GM19438 (cell line): ENCODE data around the gene OR4D2.
"Not testable (repeated sequence)": the region's sequence is repeated elsewhere in the genome, so short reads cannot be mapped to it uniquely, and the experiment has no call there.

Experiments used
- ATAC-seq: cut with Tn5 transposase; IDR thresholded peaks from one replicate; pipeline ENCODE4 v1.9.1; 2021; ENCODE audit warnings: low read depth; ENCODE audit not compliant: unreplicated experiment

The OR4D2 gene

DNA sequence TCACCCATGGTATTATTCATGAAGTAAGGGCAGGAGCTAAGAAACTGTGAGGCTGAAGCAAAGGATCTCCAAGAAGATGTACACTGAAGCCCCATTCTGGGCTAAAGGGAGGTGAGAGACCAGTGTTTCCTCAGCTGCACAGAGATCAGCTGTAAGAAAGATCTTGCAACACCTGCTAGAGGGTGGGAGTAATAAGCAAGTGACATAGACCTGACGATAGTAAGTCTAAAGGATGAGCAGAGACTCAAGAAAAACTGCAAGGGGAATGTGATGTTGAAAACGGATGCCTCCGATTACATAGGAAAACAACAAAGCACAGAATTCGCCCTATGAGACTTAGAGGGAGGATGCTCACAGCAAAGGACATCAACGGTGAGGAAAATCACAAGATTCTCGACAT is at the start of gene OR4D2:
Gene OR4D2 (plus strand): TSS at position 301 of the 400 bp plus-strand sequence. CDS start 2,674 bp downstream, outside the sequence.
- ATAC-seq: no peak

DNA sequence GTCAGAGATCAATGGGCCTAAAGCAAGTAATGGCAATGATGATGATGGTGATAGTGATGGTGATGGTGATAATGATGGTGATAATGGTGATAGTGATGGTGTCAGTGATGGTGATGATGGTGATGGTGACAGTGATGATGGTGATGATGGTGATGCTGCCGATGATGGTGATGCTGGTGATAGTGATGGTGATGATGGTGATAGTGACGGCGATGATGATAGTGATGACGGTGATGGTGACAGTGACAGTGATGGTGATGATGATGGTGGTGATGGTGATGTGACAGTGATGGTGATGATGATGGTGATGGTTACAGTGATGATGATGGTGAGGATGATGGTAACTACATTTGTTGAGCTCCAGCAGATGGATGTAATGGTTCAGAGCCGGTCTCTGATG is 49.4 kb upstream of the OR4D2 start:
- no peak for ATAC-seq

DNA sequence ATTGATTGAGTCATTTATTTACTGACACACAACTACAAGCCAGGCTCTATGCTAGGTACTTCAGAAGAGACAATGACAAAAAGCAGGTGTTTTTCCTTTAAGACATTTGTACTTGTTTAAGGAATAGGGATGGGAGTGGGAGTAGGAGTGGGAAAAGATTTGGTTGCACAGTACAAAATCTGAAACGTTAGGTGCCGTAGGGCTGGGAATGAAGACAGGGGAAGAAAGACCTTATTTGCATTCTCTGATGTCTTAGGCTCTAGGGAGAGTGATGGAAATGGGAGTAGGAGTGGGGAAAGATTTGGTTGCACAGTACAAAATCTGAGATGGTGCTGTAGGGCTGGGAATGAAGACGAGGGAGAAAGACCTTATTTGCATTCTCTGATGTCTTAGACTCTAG is 47.3 kb upstream of the OR4D2 start:
- no peak for ATAC-seq

DNA sequence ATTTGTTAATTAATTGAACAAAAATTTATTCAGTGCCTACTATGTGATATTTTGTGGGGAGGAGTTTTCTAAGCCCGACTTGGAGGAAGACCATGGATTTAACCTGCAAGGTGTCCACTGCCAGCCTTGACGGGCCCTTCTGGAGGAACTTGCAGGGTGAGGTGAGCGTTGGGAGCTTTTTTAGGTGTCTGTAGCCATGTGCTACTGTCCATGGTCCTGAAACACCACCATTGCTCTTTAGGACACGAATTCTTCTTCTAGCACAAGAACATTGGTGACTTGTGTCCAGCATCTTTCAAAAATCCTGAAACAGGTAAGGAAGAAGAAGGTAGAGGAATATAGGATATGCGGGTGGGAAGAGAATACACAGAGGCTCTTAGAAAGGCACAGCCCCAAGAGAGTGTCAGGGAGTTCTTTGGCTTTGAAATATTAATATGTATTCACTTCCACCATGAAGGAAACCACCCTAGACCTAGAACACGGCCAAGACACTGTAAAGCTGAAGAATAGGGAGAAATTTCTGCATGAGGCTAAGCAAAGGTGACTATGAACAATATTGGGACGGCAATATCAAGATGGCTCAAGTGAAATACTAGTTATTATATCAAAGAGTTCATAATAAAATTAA is 46.5 kb upstream of the OR4D2 start:
- no peak for ATAC-seq

DNA sequence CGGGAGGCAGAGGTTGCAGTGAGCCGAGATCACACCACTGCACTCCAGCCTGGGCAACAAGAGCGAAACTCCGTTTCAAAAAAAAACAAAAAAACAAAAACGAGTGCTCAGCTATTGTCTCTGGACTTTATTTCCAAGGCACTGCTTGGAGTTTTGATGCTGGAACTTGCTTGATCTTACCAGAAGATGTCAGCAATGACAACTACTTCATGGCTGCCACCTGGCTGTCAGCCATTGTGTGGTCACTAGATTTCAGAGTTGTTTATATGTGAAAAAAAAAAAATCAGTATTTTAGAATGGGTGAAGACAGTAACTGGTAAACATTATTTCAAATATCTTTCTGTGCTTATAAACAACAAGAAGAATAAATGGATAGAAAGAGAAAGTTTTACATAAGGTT is 44.9 kb upstream of the OR4D2 start:
- ATAC-seq: no peak

DNA sequence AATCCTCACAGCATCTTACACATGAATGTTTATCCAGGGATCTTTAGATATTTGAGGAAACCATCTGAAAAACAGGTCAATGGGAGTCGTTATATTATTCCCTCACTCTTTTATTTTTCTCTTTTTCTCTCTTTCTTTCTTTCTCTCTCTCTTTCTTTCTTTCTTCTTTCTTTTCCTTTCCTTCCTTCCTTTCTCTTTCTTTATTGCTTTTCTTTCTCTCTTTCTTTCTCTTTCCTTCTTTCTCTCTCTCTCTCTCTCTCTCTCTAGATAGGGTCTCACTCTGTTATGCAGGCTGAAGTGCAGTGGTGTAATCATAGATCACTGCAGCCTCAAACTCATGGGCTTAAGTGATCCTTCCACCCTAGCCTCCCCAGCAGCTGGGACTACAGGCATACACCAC is 38.9 kb upstream of the OR4D2 start:
- no peak for ATAC-seq

DNA sequence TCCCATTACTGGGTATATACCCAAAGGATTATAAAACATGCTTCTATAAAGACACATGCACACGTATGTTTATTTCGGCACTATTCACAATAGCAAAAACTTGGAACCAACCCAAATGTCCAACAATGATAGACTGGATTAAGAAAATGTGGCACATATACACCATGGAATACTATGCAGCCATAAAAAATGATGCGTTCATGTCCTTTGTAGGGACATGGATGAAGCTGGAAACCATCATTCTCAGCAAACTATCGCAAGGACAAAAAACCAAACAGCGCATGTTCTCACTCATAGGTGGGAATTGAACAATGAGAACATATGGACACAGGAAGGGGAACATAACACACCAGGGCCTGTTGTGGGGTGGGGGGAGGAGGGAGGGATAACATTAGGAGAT is 34.1 kb upstream of the OR4D2 start:
- ATAC-seq: not testable (repeated sequence)

DNA sequence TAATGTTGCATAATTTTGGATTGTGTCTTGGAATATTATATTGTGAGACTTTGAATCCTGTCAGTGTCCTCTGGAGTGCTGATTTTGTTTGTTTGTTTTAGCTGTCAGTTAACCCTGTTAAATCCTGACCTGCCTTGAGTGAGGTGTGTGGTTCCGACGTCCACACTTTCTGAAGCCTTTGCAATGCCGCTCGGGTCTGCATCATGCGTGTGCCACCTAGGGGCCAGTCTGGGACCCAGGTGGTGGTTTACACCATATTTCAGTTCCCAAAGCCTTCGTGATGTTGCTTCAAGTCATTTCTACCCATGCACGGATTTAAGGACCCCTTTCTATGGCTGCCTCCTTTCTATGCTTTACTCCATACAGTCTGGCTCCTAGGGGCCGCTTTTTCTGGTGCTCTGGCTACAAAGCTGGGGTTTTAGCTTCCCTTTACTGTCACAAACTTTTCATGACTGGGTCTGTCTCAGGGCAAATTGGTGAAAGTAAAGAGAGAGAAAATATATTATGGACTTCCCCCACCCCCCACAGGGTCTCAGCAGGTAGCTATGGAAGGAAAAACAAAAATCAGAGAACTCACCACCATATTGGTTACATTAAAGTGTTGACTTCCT is 30.0 kb upstream of the OR4D2 start:
- ATAC-seq: no peak

DNA sequence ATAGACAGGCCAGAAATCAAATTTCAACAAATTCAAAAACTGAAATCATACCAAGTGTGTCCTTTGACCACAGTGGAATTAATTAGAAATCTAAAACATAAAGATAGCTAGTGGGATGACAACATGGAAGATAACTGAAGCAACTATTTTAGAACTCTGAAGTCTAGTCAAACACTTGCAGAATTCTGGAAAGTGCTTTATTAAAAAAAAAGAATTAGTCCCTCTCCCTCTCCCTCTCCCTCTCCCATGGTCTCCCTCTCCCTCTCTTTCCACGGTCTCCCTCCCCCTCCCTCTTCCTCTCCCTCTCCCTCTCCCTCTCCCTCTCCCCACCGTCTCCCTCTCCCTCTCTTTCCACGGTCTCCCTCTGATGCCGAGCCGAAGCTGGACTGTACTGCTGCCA is 25.3 kb upstream of the OR4D2 start:
- ATAC-seq: no peak

DNA sequence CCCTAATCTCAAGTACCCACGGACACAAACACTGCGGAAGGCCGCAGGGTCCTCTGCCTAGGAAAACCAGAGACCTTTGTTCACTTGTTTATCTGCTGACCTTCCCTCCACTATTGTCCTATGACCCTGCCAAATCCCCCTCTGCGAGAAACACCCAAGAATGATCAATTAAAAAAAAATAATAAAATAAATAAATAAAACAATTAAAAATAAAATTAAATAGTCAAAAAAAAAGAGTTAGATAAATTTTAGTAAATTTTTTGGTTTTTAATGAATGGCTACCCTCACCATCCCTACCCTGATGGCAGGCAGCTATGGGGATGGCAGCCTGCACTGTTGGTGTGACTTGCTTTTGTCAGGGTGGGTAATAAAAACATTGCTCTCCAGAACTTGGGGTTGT is 23.4 kb upstream of the OR4D2 start:
- not testable (repeated sequence) for ATAC-seq

DNA sequence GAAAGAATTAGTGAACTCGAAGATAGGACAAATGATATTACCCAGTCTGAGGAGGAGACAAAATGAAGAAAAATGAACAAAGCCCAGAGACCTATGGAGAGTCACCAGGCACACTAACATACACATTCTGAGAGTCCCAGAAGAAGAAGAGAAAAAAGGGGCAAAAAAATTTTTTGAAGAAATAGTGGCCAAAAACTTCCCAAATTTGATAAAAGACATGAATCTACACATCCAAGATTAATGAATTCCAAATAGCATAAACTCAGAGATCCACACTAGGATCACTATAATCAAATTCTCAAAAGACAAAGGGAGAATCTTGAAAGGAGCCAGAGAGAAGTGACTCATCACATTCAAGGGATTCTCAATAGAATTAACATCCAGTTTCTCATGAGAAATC is 22.0 kb upstream of the OR4D2 start:
- no peak for ATAC-seq

DNA sequence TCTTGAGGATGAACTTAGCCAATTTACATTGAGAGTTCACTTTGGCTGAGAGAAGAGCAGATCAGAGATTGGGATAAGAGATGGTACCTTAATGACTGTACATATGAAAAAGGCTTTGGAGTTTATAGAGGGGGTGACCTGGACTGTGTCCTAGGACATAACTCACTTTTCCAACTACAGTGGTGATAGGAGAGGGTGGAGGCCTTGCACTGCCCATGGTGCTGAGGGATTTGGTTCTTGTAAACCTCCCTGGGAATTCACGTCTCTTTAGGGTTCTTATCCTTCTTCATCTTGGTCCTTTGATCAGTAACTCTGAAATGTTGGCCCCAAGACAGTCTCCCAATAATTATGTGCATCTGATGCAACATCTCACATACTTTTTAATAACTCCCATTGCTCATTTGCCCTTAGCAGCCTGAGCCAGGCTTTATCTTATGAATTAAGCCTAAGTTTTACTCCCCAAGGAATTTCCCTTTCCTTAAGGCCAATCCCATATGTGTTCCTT is 18.8 kb upstream of the OR4D2 start, which contains the start of gene OR4D1:
Gene OR4D1 (plus strand): TSS at position 455 of the 505 bp plus-strand sequence. CDS start 6,770 bp downstream, outside the sequence.
- no peak for ATAC-seq

DNA sequence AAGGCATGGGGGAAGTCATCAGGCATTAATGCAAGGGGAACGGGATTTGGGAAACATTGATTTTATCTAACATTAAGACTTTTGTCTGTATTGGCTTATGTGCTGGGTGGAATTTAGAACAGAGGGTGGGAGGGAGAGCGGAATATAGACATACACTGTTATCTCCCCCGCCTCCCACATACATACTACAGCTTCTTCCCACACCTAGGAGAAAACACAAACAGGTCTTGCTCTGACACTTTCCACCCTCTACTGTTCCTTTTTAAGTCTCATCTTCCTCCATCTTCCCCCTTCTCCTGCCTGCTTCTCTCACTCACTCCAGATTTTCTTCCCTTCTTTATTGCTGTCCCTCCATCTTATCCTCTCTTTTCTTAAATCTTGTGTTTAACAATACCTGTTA is 18.2 kb upstream of the OR4D2 start:
- ATAC-seq: no peak

DNA sequence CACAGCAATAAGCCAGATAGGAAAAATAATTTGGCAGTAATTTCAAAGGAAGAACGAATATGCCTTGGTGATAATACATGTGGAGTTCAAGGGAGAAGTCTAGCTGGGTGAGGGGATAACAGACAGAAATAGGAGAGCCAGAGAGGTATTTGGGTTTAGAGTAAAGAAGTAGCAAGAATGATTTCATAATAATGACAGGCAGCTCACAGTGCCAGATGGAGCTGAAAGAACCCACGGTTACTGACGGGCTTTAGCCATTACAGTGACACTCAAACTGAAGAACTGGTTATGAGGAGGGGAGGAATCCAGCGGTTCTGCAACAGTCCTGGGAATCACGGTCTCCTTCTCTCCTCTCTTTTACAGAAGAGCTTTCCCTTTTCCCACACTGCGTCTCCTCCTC is 16.4 kb upstream of the OR4D2 start:
- ATAC-seq: no peak

DNA sequence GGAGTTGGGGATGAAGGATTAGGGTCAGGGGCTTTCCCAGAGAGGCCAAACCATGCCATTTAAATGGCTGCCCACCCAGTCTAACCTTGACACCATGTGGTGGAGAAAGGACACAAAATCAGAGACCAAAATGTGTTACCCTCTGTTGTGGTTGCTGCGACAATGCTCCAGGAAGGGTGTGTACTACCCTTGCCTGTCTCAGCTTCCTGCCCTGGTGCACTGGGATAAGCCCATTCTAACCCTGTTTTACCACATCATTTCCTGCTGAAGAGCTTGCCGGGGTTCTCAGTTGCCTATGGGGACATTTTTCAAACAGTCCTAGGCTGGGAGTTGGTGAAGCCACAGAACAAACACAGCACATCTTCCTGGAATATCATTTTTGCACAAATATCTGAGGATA is 13.7 kb upstream of the OR4D2 start:
- ATAC-seq: no peak

DNA sequence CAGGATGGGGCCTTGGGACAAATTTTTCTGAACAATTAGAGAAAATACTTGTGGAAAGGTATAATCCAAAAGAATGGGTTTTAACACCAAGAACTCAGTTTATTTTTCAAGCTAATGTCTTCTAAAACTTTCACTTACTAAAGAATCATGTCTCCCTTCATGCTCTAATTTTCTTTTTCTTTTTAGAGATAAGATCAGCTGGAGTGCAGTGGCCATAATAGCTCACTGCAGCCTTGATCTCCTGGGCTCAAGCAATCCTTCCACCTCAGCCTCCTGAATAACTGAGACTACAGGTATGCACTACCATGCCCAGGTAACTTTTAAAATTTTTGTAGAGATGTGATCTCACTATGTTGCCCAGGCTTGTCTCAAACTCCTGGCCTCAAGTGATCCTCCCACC is 13.1 kb upstream of the OR4D2 start:
- no peak for ATAC-seq

DNA sequence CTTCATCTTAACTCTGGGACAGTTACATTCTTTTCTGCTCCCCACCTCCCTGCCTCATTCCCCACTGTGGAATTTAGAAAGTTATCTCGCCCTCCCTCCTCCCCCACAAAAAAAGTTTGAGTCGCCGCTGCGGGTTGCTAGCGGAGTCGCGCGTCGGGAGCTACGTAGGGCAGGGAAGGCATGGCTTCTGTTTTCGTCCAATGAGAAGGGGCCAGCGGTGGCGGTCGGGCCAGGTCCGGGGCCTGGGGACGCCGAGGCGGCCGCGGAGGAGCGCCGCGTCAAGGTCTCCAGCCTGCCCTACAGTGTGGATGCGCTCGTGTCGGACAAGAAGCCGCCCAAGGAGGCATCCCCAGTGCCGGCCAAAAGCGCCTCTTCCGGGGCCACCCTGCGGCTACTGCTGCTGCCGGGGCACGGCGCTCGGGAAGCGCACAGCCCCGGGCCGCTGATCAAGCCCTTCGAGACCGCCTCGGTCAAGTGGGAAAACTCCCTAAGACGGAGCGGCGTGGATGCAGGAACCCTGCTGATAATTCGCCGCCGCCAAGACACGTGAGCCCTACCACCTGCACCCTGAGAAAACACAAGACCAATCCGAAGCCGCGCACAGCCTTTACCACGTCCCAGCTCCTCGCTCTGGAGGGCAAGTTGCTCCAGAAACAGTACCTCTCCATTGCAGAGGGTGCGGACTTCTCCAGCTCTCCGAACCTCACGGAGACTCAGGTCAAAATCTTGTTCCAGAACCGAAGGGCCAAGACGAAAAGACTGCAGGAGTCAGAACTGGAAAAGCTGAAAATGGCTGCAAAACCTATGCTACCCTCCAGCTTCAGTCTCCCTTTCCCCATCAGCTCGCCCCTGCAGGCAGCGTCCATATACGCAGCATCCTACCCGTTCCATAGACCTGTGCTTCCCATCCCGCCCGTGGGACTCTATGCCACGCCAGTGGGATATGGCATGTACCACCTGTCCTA is 9.7 kb upstream of the OR4D2 start:
- ATAC-seq: no peak

DNA sequence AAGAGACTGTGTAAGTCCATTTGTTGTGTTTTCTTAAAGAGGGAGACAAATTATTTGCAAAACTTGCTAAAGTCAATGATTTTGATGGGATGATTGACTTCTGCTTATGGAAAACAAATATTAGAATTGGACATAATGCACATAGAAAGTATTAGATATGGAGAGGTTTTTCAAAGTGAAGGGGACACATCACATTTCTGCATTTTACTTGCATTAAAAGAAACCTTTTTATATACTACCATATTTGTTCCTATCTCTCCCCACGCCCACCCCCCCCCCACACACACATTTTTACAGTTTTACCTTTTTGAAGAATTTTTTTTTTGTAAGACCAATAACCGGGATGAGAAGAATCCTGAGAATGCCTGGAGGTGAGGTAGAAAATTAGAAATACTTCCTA is 8.6 kb upstream of the OR4D2 start:
- ATAC-seq: no peak

DNA sequence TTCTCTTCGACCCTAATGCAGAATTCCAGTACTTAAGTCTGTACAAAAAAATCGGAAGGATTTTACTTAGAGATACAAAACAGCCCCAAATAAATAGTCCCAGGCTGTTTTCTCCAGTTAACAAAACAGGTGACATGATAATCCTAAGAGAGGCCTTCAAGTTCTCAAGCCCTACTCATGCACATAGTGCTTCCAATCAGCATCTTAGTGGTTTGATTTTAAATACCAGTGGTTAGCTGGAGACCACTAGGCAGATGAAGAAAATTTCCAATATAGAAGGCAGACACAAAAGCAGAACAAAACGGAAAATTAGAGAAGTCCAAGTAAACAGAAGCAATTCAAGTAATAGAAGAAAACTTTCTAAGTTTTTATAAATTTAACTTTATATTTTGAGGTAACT is 5.2 kb upstream of the OR4D2 start:
- ATAC-seq: no peak

DNA sequence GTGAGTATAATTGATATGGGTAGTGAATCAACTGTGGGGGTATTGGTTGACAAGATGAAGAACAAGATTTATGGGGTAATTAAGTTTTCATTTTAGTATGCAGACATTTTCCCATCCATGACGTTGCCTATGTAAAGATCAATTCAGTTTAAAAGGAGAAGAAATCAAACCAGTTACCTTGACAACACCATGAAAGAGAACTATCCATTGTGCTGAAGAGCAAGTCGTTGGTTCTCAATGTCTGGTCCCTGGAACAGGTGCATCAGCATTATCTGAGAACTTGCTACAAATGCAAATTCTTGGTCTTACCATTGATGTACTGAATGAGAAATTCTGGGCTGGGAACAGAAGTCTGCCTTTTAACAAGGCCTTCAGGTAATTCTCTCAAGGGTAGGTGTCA is 801 bp upstream of the OR4D2 start:
- ATAC-seq: no peak

DNA sequence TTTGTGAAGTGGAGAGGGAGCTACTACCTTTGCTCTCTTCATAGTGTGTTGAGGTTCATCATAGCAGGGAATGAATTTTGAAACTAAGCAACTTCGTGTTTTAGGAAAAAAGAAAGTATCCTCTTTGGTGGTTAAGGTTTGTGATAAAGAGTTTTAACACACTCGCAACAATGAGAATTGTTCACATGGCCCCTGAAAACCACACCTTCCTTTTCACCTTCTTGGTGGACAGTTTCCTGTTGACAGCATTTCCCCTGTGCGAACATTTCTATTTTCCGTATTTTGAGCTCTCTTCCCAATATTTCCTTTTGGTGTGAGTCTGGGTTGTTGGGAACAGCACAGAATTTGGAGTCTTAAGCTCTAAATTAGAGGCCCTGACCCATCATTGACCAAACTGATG is 3.8 kb downstream of the OR4D2 start:
- ATAC-seq: no peak
